ENCODE measurements around the gene GTF2F2. TPM values are rescaled to one million over a fixed set of nuclear protein-coding genes. Genes with fewer than 3 reads are reported as not detected.
"Not testable (repeated sequence)": the region's sequence is repeated elsewhere in the genome, so short reads cannot be mapped to it uniquely, and the experiment has no call there.

Gene GTF2F2
- total and polyA plus RNA-seq, 9 donors, result 12.4 to 19.2 (median 14.6) TPM

DNA sequence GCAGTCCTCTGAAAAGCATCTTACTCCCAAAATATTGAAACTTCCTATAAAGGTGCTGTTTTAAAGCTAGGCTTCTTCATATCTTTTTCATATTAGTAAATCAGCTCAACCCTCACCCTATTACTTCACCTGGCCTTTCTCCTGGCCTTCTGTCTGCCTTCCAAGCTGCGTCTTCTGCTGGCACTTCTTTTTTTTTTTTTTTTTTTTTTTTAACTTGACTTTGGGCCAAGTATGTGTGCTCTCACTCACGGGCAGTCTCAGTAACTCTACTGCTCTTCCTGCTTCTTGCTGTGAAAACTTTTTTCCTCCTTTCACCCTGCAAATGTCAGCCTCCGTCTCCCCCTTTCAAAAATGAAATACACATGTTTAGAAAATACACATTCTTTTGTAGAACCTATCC lies 121.8 kb downstream of the GTF2F2 start:
- no peaks in the 10 kb centered on the region for H3K9me3 ChIP-seq
- H3K36me3 ChIP-seq, result no peaks in the 10 kb centered on the region
- H3K27ac ChIP-seq, result no peak overlapping the region
- DNase-seq, result no peak
- intact Hi-C loops (cut with DNase I), result no loop called here
- no peaks in the 10 kb centered on the region for H3K4me1 ChIP-seq (ENCODE audit: insufficient read depth)
- TF ChIP-seq, protein P1, sequence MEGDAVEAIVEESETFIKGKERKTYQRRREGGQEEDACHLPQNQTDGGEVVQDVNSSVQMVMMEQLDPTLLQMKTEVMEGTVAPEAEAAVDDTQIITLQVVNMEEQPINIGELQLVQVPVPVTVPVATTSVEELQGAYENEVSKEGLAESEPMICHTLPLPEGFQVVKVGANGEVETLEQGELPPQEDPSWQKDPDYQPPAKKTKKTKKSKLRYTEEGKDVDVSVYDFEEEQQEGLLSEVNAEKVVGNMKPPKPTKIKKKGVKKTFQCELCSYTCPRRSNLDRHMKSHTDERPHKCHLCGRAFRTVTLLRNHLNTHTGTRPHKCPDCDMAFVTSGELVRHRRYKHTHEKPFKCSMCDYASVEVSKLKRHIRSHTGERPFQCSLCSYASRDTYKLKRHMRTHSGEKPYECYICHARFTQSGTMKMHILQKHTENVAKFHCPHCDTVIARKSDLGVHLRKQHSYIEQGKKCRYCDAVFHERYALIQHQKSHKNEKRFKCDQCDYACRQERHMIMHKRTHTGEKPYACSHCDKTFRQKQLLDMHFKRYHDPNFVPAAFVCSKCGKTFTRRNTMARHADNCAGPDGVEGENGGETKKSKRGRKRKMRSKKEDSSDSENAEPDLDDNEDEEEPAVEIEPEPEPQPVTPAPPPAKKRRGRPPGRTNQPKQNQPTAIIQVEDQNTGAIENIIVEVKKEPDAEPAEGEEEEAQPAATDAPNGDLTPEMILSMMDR (IDR thresholded peaks at IDR 0.05), result no peak
- no peak for TF ChIP-seq POLR2A (IDR thresholded peaks at IDR 0.05)
- TF ChIP-seq EP300 (IDR thresholded peaks at IDR 0.05), result no peak
- no peaks in the 10 kb centered on the region for H3K27me3 ChIP-seq
- WGBS, 3 donors, result 0 to 5% (median 3%) methylated on average over 3 of the region's 3 CpGs
- H3K4me3 ChIP-seq, result no peak overlapping the region

DNA sequence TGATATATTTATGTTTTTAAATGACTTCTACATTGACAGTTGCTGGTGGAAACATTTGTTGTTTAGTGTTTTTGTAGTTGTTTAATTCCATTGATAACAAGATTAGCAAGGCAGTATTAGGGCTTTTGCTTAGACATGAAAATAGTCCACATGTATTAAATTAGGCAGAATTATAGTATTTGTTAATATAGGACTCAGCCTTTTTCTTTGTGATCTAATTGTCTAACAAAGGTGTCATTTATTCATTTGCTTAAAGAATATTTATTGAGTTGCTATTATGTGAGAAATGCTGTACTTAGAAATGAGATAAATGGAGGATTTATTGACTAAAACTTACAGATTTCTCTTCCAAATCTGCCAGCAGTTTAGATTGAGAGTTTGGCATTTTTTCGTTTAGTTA lies 122.2 kb downstream of the GTF2F2 start:
- Histone ChIP-seq H3K27me3 (no peaks in the 10 kb centered on the region), H3K4me1 (ENCODE audit: insufficient read depth) (no peaks in the 10 kb centered on the region), H3K4me3 (no peak overlapping the region), H3K27ac (no peak overlapping the region), H3K9me3 (no peaks in the 10 kb centered on the region), H3K36me3 (no peaks in the 10 kb centered on the region)
- intact Hi-C loops (cut with DNase I), result no loop called here
- TF ChIP-seq, protein P1 (IDR thresholded peaks at IDR 0.05), result no peak
- DNase-seq, result no peak
- WGBS, 3 donors, result 92 to 96% (median 92%) methylated on average over 1 of the region's 1 CpG

DNA sequence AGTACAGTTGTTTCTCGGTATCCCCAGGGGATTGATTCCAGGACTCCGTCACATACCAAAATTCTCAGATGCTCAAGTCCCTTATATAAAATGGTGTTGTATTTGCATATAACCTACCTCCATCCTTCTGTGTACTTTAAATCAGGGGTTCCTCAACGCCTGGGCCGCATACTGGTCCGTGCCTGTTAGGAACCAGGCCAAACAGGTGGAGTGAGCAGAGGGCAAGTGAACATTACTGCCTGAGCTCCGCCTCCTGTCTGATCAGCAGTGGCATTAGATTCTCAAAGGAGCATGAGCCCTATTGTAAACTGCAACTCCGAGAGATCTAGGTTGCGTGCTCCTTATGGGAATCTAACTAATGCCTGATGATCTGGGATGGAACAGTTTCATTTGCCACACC lies 122.8 kb downstream of the GTF2F2 start:
- 94 to 96% (median 96%) methylated on average over 8 of the region's 8 CpGs for WGBS, 3 donors
- intact Hi-C loops (cut with DNase I), result no loop called here
- no peaks in the 10 kb centered on the region for H3K4me1 ChIP-seq (ENCODE audit: insufficient read depth)
- no peak for DNase-seq
- no peak for TF ChIP-seq POLR2A (IDR thresholded peaks at IDR 0.05)
- no peak for TF ChIP-seq EP300 (IDR thresholded peaks at IDR 0.05)
- TF ChIP-seq, protein P1 (IDR thresholded peaks at IDR 0.05), result no peak
- no peak overlapping the region for H3K4me3 ChIP-seq
- no peak overlapping the region for H3K27ac ChIP-seq
- no peaks in the 10 kb centered on the region for H3K9me3 ChIP-seq
- H3K27me3 ChIP-seq, result no peaks in the 10 kb centered on the region
- no peaks in the 10 kb centered on the region for H3K36me3 ChIP-seq

DNA sequence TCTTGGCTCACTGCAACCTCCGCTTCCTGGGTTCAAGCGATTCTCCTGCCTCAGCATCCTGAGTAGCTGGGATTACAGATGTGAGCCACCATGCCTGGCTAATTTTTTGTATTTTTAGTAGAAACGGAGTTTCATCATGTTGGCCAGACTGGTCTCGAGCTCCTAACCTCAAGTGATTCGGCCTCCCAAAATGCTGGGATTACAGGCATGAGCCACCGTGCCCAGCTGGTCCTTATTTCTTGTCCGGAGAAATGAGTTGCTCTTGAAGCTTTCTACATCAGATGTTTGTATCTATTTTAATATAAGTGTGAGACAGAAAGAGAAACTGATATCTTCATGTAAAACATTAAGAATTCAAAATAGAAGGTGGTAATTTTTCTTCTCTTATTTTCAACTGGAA lies 124.4 kb downstream of the GTF2F2 start:
- intact Hi-C loops (cut with DNase I); H3K27ac ChIP-seq; H3K27me3 ChIP-seq: not testable (repeated sequence)

DNA sequence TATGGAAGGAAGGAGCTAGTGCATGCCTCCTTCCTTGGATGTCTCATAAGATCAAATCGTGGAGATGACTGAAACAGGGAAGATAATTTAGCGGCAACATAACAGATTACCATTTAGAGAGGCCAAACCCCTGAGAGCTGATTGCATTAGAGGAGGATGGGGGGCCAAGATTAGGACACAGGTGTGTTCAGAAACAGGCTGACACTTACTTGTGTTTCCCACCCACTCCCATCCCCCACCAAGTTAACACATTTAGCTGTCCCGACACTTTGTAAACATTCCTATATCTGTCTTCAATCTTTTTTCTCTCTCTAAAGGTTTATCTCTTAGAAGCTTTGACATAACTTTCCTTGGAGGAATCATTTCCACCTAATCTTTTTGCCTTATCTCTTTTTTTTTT lies 129.4 kb downstream of the GTF2F2 start:
- no peaks in the 10 kb centered on the region for H3K4me1 ChIP-seq (ENCODE audit: insufficient read depth)
- intact Hi-C loops (cut with DNase I), result no loop called here
- WGBS, 3 donors, result 81 to 88% (median 88%) methylated on average over 3 of the region's 3 CpGs

More for the DNA sequence above, 124.4 kb downstream of the GTF2F2 start:
- not testable (repeated sequence) for DNase-seq; H3K9me3 ChIP-seq; H3K36me3 ChIP-seq; H3K4me1 ChIP-seq (ENCODE audit: insufficient read depth); H3K4me3 ChIP-seq
- WGBS, 3 donors, result 95 to 96% (median 95%) methylated on average over 7 of the region's 7 CpGs

More for the DNA sequence above, 129.4 kb downstream of the GTF2F2 start:
- no peak for DNase-seq
- Histone ChIP-seq H3K27me3 (no peaks in the 10 kb centered on the region), H3K27ac (no peak overlapping the region), H3K9me3 (no peaks in the 10 kb centered on the region), H3K4me3 (no peak overlapping the region), H3K36me3 (no peaks in the 10 kb centered on the region)
- TF ChIP-seq POLR2A (IDR thresholded peaks at IDR 0.05), result no peak
- no peak for TF ChIP-seq EP300 (IDR thresholded peaks at IDR 0.05)
- TF ChIP-seq, protein P1 (IDR thresholded peaks at IDR 0.05), result no peak

Data from ovary (tissue), 9 donors.